Measurements from ENCODE around the gene CRCP.

GRCh38 chr7:66082083-66082482 lies 32.6 kb upstream of the CRCP start:
- no peak for TF ChIP-seq CTCF (IDR thresholded peaks at IDR 0.05; ENCODE audit: insufficient read depth, low read depth, low read length)
- TF ChIP-seq EZH2 (IDR thresholded peaks at IDR 0.05; ENCODE audit: insufficient read depth, low read length) = no peak

Data from astrocyte (in vitro differentiated cells and primary cell).